Renal cortex interstitium (tissue), 11 donors: Measurements from ENCODE around the gene KCNMA1. TPM values are rescaled to one million over a fixed set of nuclear protein-coding genes. Genes with fewer than 3 reads are reported as not detected.
"Not testable (repeated sequence)": the region's sequence is repeated elsewhere in the genome, so short reads cannot be mapped to it uniquely, and the experiment has no call there.

ENCODE experiments used
- DNase-seq, 11 donors: peaks; one replicate each; pipeline ENCODE4 v3.0.0-alpha.2; 2013; ENCODE audit warnings: low read depth in 9 of 11, low spot score in 4 of 11; ENCODE audit errors: extremely low read depth in 1 of 11
- polyA plus RNA-seq, 3 donors: library from polyadenylated mRNA; unstranded; fragments of 120-200 nt; gene quantifications; one replicate each; pipeline ENCODE4 v1.2.1, GENCODE V29; 2013; ENCODE audit not compliant: insufficient read length in 3 of 3

The KCNMA1 gene
- polyA plus RNA-seq, 3 donors = 3.3 to 3.7 (median 3.3) TPM

DNA sequence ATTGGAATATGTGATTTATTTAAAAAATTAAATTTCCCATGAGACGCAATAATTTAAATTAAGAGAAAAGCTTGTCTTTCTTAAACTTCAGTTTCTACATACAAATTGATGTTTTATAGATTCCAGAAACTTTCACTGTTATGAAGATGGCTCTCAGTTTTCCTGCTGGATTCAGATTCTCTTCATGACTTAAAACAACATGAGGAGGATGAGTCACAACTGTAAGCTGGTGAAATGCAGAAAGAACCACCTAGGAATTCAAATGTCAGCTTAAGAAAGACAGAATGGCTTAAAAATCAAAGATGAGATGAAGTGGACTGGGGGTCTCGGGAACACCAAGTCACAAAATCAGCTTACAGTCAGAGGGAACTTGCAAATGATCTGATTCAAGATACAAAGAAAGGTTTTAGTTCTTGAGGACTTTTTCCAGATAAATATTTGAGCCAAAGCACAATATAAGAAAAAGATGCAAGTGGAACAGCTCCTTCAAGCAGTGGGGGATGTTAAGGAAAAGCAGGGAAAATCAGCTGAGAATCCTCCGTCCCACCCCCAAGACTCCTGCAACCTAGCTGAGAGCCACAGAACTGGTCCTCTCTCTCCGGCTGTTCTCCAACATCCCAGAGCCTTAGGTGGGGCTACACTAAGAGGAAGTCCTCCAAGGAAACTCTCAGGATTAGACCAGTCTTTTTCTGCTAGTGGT, 279.8 kb downstream of the KCNMA1 start:
- no peak for DNase-seq

DNA sequence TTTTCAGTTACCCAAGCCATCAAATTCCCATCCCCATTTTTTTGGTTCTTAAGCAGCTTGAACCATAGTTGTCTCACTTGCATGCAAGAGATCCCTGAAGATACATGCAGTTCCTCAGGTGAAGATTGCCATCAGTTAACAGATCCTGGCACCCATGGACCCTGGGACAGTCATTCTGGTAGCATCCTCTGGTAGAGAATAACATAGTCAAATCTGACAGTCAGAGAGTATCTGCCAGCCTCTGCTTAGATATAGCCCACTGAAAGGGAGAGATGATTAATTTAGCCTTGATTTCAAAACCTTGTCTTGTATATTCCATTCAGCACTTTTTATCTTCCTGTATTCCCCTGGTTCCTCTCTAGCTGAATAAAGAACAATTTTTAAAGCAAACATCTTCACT, 280.4 kb downstream of the KCNMA1 start:
- DNase-seq = no peak

DNA sequence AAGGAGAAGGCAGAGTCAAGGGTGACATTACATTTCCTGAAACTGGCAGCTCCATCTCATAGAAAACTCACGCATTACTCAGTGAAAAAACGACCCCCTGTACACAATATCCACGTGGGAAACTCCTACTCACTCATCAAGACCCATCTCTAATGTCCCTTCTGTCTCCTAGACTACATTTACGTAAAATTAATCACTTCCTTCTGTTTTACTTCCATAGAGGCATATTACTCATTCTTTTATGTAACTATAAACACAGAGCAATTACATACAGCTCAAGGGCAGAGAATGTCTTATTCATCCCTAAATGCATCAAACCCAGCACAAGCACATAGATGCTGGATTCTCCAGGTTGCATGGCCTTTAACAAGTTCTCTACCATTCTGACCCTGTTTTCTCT, 281.8 kb downstream of the KCNMA1 start:
- no peak for DNase-seq

DNA sequence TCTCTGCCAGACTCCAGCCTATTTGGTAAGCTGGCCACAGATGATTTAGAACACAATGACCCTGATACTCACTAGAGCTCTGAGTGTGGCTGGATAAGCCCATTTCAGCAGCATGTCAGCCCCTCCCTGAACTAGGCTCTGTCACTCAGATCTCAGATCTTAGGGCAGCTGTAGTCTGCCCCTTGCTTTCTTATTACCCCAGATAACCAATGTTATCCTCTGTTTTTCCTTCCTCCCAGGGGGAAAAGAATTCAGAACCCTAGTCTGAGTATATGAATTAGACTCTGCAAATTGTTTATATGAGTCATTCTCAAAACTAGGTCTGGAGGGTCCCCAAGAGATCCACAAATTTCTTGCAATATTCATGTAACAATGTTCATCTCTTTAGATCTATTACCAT, 286.2 kb downstream of the KCNMA1 start:
- DNase-seq = no peak

DNA sequence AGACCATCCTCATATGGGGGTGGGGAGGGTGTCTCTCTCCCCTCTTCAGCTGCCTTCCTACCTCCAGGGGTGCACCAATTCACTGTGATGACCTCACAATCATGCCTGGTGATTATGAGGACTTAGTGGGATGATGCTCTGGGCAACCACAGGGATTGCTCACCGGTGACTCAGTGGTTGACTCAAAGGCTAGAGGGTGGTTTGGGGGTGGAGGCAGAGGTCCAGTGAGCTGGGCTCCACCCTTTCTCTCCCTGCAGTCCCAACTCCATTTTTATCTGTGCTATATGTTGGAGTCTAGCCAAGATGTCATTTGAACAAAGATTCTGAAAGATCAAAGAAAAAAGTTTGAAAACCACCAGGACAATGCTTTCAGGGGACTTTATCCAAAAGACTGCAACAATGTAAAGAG, 286.9 kb downstream of the KCNMA1 start:
- no peak for DNase-seq

DNA sequence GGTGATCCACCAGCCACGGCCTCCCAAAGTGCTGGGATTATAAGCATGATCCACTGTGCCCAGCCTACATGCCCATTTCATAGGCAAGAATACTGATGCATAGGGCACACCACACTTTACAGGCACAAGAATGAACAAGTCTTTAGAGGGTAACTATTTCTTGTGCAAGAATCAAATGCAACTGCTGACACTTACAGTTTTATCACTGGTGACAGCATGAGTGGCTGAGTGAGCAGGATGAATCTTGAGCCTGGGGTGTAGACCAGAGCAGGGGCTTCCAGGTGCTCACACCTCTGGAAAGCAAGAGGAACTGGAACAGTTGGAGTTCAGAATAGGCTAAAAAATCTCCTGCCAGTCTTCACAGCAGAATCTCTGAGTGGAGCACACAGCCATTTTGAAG, 287.5 kb downstream of the KCNMA1 start:
- no peak for DNase-seq

DNA sequence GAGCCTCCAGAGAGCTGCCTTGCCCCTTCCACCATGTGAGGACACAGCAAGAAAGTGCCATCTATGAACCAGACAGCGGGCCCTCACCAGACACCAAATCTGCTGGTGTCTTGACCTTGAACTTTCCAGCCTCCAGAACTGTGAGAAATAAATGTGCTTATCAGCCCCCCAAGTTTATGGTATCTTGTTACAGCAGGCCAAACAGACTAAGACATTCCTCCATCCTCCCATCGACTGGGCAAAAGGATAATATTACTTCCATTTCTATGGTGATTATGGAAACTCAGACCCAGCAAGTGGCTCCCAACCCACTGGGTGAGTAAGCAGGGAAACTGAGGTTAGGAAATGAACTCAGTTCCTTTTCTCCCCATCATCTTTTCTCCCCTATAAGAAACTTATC, 288.4 kb downstream of the KCNMA1 start:
- DNase-seq = no peak

DNA sequence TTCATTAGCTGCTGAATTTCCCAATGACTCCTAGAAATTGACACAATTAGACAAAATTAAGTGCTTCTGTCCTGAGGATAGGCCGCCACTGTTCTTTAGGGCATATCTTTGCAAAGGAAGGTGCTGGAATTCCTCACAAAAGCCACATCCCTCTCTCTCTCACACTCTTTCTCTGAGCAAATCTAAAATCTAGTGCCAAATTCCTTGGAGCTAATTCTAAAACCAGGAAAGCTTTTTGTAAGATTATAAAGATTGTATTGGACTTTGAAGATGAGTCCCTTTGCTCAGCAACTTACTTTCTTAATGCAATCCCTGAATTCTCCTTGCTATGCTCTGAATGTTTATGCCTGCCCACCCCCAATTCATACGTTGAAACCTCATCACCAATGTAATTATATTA, 288.9 kb downstream of the KCNMA1 start:
- DNase-seq = no peak

DNA sequence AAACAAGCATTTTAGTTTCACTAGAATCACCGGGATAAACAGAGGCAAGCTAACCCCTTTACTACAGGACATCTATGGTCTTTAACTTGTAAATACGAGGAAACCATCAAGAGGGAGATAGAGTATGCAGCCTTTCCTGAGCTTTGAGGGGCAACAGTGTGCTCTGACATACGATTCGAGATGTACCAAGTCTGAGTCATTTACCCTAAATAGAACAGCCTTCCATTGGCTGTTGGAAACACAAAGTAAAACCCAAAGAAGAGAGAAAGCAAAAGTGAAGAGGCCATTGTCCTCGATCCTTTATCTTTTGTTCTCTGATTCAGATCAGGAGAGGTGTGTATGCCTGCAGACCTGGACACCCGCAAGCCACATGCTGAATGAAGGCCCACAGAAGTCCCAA, 289.5 kb downstream of the KCNMA1 start:
- no peak for DNase-seq

DNA sequence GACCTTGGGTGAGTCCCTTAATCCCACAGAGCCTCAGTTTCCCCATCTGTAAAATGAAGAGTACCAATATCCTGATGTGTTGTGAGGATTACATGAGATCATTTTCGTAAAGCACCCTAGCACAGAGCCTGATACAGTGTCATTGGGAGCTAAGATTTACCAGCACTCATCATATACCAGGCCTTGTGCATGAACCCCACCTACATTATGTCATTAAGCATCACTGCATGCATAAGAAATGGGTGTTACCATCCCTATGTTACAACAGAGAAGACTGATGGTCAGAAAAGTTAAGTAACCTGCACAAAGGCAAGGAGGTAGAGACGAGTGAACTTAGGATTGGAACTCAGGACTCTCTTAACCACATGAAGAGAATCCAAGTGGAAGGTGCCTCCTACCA, 290.6 kb downstream of the KCNMA1 start:
- DNase-seq = no peak

DNA sequence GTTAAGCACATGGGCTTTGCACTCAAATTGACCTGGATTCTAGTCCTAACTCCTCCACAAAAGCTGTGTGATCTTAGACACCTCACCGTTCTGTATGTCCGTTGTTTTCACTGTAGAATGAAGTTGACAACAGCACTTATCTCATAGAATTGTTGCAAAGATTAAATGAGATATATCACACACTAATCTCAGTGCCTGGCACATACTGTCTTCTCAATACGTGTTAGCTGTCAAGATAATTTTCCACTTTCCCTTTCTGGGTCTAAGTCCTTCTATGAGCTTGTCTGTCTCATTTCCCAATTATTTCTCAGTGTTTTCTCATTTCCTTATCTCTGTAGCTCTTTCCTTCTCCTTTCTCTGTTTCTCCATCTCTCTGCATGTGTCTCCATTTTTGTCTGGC, 296.6 kb downstream of the KCNMA1 start:
- no peak for DNase-seq

DNA sequence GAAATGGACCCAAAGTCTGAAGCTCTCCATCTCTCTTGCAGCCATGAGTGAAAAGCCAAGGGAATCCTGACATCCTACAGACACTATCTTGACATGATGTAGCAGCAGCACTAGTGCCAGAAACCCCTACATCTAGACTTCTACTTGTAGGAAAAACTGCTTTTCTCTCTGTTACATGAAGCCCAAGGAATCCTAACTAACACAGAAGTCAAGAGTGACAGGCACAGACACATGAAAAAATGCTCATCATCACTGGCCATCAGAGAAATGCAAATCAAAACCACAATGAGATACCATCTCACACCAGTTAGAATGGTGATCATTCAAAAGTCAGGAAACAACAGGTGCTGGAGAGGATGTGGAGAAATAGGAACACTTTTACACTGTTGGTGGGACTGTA, 297.7 kb downstream of the KCNMA1 start:
- not testable (repeated sequence) for DNase-seq

DNA sequence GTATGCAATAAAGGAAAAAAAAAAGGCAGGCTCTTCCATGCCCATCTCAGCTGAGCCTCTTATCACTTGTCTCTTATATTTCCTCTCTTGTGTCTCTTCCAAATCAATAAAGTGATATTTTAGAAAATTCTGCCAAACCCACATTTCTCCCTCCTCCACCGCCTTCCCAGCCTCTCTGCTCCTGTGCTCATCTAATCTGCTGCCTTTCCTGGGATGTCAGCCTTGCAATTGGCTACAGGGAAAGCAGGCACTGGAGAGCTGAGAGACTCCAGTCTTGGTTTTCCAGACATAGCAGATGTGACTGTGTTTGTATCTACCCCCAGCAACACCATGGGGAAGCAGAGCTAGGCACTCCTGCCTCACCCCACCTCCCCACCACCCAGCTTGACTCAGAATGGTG, 298.4 kb downstream of the KCNMA1 start:
- no peak for DNase-seq

DNA sequence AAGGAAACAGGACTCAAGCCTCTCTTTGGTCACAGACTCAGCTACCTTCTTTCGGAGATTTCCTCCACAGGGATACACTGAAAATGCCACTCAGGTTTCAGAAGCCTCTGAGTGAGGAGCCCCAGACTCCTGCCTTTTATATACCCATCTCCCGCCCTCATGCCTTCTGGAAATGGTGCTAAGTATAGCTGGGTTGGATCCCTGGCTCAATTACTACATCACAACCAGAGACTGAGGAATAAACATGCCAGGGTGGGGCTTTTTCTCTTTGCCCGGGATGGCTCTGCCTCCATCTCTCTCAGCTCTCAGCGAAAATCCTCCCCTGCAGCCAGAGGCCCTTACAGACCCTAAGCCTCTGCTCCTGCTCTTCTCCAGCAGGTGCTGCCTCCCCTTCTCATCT, 299.5 kb downstream of the KCNMA1 start:
- DNase-seq = no peak

DNA sequence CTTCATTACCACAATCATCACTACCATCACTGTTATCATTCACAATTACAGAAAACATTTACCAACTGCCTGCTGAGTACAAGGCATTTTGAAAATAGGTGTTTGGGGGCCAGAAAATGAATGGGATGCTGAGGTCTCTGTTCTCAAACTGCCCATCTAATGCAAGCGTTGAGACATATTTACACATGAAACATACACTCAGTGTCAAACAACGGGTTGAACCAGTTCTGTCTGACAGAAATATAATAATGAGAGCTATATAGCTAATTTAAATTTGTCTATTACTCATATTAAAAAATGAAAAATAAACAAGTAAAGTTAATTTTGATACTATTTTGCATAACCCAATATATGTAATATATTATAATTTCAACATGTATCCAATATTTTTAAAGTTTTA, 303.1 kb downstream of the KCNMA1 start:
- no peak for DNase-seq

DNA sequence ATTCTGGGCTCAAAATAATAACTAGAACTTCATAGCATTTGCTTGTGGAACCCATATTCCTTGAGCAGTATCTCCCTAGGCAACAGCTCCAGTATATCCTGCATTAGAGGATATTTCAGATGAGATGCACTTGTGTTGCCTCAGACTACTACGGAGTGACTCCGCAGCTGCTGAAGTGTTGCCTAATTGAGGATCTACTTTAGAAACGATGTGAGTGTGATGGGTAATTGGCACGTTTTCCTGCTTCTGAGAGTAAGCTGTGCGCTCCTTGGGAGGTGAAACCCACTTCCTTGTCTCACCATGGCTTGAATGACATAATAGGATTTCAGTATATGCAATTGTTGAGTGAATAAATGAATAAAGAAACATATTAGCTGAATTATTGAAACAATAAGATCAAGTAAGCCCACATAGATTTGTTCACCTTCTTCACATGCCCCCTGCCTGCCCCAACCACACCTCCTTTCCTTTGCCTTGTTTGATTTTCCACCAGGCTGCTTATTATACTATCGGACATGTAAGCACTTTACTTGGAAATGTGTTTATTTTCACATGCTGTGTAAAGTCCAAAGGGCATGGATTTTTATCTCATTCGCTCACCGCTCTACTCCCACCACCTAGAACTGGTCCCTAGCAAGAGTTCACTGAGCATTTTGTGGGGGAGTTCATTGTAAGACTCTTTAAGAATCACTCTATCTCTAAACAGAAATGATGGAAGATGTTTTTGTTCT, 303.8 kb downstream of the KCNMA1 start:
- DNase-seq = peak in 1 of 11 donors; percentile 27

DNA sequence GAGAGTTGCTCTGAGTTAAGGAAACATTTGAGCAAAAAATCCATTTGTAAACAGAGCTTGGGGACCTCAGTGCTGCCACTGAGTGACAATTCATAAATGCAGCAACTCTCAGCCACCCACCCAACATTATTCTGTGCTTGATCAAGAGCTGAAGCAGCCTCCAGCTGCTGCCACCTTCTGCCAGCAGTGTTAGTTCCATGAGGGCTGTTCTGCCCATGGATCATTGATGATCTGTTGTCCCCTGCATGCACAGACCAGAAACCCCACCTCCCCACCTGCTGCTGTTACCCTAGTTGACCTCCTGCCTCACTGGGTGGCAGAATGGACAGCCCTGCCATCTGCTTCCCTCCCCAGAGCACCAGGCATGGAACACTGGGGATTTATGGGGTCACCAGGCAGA, 305.4 kb downstream of the KCNMA1 start:
- DNase-seq = no peak

DNA sequence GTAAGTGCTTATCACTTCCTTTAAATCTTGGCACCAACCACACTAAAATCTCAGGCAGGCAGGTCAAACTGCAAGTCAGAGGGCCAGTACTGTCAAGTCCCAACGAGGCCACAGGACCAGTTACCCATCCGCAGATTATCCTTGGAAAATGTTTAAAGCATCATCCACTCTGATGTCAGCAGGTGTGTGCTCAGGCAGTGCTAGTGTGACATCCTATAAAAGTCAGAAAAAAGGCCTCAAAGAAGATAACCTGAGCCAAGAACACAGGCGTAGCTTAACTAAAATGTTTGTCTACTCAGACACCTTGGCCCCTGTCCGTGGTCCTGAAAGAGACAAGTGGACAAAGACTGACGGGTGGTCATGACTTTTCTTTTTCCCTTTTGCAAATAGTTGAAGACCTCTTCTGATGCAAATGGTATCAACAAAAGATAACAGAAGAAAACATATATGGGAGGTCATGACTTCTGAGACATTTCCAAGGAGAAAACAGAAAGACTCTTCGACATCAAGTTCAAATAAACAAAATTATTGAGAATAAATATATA, 309.3 kb downstream of the KCNMA1 start:
- peak in 8 of 11 donors; percentile 13 to 66 (median 53) for DNase-seq

DNA sequence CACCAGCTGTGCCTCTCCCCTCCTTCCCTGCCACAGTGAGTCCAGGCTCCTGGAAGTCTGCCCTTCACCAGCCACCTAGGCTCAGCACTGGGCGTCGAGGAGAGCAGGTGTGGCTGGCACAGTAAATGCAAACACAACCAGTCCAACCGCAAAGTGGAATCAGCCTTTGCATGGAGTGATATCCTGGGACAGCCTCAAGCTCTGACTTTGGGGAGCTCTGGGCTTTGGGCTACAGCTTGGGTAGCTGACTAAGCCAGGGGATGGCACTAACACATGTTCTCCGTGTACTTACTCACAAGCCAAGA, 312.4 kb downstream of the KCNMA1 start:
- DNase-seq = no peak

DNA sequence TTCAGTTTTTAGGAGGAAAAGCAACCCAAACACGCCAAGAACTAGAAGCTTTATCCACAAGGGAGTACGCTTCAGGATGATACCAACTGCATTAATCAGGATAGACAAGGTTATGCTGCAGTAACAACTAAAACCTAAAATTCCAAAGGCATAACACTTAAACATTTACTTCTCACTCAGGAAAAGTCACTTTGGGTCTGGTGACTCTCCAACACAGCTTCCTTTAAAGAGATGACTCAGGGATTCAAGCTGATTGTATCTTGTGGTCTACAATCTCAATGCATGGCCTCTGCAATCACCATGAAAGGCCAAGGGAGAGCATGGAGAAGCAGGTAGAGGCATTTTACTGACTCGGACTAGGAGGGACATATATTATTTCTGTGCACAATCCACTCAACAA, 315.8 kb downstream of the KCNMA1 start:
- DNase-seq = no peak

DNA sequence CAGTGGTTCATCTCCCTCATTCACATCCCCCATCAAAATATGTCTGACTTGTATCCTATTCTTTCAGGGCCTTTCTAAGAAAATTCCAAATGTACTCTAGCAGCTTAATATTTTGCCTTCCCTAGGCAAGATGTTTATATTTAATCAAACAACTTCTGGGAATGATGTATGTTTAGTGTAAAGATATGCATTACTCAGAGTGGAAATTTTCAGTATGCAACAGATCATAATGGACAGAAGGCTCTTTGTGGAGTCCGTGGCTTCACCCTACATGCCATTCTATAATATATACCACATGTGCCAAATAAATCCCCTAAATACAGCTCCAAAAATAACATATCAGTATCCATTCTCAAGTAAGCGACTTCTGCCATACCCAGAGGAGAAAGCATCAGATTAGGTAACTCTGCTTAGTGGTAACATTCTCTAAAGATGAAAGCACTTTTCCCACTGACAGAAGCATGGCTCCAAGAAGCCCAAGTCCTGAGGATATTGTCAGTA, 316.6 kb downstream of the KCNMA1 start:
- no peak for DNase-seq
